GM18861 (cell line): ENCODE results near the gene AOPEP.

ENCODE experiments used
- ATAC-seq: cut with Tn5 transposase; IDR thresholded peaks from one replicate; pipeline ENCODE4 v1.9.1; 2021; ENCODE audit not compliant: unreplicated experiment

AOPEP gene

DNA sequence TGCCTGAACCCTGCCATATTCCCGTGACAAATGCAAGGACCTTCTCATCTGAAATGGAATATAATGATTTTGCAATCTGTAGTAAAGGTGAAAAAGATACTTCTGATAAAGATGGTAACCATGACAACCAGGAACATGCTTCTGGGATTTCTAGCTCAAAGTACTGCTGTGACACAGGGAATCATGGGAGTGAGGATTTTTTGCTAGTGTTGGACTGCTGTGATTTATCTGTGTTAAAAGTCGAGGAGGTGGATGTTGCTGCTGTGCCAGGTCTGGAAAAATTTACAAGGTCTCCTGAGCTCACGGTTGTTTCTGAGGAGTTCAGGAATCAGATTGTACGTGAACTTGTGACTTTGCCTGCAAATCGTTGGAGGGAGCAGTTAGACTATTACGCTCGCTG lies 33.5 kb downstream of the AOPEP start:
- no peak for ATAC-seq

DNA sequence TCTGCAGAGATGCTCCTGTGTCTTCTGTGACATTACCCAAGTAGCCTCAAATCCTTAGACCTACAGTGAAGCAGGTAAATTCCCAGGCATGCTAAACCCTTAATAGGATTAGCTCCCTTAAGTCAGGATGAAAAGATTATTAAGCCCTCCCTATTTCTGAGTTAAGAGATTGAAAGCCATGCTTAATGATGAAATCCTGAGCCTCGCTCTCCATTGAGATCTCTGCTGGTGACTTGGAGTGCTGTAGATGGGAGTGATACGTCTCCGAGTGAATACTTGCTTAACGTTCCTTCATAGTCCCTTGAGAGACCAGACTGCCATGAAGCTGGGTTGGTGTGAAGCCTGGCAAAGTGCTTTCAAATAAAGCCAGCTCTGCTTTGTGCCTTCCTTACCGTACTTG lies 34.2 kb downstream of the AOPEP start:
- no peak for ATAC-seq

DNA sequence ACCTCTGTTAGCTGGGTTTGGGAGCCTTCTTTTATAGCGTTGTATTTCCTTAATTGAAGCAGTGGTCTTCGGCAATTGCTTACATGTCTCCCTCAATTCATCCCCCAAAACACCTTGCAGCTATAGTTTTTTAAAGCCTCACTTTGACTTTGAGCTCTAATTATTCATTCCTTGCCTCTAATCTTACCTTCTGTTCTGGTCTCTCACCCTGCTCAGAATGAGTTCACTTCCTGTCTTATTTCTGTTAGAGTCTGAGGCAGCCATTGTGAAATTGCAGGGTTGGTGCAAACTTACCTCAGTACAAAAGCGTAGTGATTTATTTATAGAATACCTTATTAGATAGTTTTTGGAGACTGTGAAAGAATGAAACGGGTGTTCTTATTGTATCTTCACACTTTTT lies 35.0 kb downstream of the AOPEP start:
- ATAC-seq, result no peak

DNA sequence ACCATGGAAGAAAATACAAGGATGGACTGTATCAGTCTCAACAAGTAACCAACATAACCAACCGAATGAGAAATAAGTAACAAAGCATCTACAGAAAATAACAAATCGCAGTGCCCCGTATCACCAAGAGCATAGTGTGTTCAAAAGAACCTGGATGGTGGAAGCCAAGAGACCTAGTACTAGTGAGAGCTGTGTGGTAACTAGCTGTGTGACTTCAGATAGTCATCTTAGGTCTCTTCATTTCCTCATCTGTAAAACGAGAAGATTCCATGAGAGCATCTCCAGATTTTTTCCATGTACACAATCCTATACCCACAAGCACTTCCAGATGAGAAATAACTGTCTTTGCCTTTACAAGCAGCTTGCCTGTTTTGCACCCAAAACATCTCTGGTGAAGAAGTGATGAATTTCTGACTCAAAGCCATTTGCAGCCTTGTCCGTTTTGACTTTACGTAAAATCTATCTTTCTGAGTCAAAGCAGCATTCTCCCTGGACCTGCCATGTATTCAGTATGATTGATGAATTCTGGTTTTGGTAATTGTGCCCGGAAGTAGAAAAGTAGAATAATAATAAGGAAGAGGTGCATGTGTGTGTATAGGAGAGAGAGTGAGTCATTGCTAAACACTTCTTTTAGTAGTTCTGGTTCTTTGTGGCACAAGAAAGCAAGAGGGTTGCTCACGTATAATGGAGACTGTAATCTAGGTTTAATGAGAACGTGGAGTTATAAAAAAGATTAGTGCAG lies 41.0 kb downstream of the AOPEP start:
- no peak for ATAC-seq

DNA sequence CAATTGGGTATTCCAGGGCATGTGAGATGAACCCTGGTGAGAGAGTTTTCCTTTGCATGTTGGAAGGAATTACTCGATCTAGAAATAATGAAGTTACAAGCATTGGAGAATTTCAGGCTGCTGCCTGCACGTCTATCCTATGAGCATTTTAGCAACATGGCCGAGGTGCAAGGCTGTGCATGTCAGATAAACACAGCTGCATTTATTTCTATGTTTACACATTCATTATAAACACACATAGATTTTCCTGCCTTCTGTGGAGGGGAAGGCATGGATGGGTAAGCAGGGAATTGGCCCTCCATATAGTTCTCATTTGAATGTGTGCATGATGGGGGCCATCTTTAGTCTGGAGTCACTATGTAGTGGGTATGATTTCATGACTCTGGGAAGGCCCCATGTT lies 42.3 kb downstream of the AOPEP start:
- no peak for ATAC-seq

DNA sequence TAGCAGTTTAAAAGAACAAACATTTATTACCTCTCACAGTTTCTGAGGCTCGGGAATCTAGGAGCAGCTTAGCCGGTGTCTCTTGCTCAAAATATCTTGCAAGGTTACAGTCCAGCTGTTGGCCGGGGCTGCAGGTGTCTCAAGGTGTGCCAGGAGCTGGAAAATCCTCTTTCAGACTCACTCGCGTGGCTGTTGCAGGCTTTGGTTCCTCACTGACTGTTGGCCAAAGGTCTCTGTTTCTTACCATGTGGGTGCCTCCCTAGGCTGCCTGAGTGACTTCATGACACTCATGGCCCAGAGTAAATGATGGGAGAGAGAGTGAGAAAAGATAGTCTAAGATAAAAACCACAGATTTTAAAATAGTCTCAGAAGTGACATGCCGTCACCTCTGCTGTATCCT lies 43.8 kb downstream of the AOPEP start:
- no peak for ATAC-seq

DNA sequence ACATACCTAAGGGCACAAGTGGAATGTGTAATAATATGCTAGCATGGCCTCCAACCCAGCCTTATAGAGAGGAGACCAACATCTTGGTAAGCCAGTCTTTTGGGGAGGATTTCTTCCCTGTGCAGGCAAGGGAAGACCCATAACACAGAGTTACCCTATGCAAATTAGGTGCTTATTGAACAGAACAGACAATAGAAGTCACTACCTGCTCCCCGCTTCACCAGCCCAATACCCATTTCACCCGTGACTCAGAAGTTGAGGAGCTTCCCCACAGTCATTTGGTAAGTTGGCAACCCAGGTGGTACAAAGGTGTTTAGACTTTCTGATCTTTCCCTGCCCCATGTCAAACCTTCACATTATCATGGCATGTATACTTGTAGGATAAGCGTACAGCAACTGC lies 44.6 kb downstream of the AOPEP start:
- no peak for ATAC-seq

DNA sequence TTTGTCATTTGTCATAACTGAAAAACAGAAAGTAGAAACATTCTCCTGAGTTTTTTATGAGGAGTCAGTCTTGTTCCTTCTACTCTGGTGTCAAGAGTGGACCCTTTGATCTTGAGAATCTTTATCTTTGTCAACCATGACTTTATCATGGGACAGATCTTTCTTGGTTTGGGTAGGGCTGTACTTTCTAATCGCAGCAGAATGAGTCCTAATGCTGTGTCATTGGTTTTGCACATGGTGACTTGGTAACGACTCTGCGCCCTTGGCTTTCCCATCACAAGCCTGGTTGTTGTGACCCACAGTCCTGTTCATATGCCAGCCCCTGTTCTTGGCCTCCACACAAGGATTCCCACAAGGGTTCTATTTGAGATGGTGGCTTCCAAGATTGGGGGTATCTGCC lies 45.6 kb downstream of the AOPEP start:
- no peak for ATAC-seq

DNA sequence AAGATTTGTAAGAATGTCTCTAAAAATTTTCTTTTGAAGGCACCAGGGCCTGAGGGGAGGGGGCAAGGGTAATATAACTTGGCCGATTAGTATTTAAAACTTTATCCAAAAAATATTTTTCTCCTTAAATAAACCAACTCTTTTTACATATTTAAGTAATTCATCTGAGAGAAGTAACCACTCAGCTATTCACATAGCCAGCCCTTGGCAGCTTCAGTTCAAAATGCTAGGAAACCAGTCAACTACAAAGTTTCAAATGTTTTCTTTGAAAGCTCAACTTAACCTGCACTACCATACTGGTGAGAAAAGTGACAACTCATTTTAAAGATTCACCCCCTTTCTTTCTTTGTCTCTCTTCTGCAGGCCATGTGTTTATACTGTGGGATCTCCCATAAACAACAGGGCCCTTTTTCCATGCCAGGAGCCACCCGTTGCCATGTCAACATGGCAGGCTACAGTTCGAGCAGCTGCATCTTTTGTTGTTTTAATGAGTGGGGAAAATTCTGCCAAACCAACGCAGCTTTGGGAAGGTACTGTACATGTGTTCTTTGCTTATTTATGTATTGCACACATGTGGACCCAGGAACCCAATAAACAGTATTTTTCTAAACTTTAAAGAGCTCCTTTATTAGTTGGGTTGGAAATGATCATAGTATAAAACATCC lies 46.3 kb downstream of the AOPEP start:
- no peak for ATAC-seq

DNA sequence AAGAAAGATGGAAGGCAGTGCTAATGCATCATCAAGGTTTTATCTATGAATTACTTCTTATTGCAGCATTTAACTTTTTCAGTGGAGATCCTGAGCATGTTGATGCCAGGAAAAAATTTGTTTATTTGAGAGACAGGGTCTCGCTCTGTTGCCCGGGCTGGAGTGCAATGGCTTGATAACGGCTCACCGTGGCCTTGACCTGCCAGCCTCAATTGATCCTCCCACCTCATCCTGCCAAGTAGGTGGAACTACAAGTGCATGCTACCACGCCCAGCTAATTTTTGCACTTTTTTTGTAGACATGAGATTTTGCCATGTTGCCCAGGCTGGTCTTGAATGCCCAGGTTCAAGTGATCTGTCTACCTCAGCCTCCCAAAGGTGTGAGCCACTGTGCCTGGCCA lies 47.2 kb downstream of the AOPEP start:
- no peak for ATAC-seq

DNA sequence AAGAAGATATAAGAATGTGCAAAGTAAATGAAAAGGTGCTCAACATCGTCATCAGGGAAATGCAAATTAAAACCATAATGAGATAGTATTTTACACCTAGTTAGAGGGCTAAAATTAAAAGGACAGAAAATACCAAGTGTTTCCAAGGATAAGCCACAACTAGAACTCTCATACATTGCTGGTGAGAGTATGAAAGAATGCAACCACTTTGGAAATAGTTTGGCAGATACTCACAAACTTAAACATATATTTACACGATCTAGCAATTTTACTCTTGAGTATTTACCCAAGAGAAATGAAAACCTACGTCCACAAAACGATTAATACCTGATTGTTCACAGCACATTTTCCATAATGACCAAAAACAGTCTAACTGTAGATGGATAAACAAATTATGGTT lies 51.5 kb downstream of the AOPEP start:
- no peak for ATAC-seq

DNA sequence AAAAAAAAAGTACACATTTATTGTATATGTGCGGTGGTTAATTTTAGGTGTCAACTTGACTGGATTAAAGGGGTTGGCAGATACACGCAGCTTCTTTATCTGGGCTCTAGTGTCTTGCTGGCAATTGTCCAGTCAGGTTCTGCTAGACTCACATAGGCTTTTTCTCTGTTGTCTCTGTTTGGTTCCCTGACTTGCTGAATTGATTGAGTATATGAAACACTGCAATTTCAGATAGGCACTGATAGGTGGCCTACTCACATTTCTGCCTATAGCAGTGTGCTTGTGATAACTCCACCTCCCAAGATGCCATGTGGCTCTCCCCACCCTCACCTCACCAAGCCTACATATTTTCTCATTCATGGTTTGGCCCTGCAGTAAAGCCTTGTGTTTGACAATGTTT lies 52.5 kb downstream of the AOPEP start:
- no peak for ATAC-seq

DNA sequence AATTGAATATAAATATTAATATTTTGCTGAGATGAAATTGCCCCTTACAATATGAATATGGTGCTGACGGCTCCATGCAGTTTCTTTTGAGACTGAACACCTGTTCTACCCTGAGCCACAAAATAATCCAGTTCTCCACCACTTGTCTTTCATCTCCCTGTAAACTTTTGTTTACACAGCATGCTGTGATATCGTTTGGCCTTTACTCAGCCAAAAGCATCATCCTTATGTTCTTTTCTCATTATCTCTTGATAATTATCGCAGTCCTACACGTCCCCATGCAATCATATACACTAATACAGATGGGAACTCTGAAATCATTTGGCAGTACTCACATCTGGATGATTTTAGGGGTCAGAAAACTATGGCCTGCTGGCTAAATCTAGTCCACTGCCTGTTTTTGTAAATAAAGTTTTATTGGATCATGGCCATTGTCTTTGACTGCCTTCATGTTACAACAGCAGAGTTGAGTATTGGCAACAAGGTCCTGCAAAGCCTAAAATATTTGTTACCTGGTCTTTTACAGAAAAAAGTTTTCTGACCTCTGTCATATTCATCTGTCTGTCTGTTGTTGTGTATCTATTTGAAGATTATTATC lies 53.3 kb downstream of the AOPEP start:
- ATAC-seq, result no peak

DNA sequence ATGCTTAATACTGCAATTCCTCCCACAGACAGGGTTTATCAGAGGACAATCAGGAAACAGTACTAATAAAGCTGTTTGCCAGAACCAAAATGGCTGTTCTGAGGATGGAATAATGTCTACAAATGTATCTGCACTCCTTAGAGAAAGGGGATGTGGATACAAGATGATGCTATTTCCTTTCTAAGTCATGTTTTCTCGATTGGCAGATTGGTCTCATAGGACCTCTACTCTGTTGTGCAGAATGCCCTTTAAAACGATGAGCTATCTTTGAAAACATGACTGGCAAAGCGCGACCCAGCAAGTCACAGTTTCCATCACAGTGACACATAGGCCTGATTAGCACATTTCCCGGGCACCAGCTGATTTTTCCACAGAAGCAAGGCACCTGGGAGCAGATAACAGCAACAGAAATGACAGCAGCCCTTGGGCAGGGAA lies 54.0 kb downstream of the AOPEP start:
- ATAC-seq, result no peak

DNA sequence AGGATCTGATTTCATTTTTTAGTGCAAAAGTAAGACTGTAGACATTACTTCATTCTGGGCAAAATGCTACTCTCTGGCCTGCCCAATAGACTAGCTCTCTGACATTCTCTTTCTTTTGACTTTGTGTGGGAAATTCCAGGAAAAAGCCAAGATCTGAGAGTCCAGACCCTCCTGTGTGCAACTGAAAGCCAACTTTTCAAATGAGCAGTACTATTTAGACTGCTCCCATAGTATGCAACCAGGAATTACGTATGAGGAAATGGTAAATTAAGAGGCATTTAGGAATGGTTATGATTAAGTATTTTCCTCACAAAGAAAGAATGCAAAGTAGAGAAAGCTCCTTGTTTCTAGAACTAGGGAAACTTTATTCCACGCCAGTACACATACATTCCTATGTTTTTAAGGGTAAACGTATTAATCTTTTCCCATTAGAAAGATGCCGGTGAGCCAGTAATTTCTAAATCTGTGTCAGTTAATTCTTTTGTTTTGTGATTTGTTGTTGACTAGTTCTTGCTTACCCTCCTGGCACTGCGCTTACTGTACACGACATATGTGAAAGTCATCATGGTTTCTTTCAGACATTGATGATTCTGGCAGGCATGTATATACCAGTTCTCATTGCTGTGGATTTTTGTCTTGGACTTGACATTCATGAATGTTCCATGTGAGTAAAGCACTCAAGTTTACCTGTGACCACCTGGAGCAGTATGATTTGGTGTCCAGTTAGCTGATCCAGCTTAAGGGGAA lies 56.0 kb downstream of the AOPEP start:
- ATAC-seq, result no peak

DNA sequence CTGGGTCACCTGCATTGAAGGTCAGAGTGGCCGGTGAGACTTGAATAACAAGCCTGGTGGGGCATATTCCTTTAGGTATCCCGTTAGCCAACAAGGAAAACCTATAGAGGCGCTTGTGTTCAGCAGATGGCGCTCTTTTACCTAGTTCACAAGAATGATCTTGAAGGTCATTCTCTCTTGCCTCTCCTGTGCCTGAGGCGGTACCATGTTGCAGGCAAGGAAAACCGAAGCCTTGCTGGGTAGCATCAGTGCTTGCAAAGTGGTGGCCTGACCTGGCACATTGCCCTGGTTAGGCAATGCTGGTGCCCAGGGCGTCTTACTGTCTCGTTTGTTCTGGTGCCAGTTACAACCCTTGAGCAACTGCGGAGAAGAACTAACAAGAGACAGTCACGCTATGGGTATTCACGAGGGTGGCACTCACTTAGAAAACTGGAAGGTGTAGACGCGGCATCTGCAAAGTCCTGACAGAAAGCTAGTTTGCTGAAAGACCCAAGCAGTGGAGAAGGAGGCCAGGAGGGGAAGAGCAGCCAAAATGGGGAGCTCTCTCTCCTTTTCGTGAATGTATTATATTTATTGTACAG lies 56.7 kb downstream of the AOPEP start:
- no peak for ATAC-seq

DNA sequence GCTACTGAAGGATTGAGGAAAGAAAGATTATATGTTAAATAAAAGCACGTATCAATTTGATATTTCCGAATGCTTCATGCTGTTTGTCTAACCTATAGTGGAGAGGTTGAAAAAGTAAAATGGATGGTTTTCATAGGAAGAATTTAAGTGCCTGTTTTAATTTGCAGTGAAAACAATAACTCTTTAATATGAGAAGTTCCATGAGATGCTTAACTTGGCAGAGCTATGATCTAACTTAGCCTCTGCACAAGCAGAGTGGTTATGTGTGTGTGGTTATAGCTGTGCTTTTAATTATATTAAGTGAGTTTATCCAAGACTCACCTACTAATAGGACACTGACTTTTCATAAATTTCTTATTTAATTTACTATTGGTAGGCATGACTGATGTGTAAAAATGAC lies 57.4 kb downstream of the AOPEP start:
- ATAC-seq, result no peak

DNA sequence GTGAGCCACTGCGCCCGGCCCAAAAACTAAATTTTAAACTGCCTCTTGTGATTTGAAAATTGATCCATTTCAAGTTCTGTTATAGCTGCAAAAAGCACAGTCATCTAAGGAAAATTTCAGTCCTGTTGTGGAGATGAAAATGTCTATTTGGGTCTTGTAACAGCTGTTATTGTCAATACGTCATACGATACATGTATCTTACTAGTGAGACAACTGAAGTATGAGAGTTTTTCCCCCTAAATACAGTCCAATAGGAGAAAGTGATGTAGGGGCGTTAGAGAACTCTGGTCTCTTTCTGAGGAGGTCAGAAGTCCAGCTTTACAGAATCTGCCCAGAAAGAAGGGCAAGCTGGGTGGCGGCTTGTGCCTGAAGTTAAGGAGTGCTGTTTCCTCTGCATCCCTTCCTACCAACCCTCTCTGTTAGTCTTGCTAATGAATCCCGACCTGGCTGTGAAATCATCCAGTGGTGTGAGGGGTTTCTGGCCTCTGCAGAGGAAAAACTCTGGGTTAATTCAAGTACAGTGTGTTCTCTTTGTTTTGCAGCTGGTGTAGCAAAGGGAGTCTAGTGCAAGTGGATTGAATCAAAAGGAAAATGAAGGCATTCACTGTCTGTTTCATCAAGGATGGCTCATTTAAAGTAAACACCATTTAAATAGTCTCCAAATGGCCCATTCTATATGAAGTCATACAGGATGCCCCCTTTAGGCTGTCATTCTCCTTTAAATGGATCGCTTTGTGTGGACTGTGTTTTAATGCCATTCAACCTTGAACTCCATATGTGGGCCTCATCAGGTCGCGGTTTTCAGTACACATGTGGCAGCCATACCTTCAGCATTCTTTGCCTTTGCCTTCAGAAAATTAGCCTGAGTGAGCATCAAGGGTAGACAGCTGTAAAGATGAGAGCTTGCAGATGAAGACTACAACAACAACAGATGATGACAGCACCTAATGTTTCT lies 59.0 kb downstream of the AOPEP start:
- ATAC-seq, result no peak

DNA sequence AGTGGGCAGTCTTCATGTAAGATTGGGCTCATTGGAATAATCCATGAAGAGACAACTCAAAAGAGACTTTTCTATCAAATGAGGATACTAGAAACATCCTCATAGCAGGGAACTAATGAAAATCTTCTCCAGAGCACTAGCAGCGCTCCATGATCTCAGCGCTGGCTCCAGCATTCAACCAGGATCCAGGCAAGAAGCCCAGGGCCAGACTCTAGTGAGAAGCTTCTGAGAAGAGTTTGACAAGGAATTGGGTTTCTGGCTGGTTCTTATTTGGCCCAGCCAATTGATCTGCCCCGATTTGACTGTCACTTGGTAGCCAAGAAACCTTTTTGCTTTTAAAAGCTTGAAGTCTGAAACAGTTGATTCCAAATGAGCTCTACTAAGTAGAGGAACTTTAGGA lies 60.1 kb downstream of the AOPEP start:
- no peak for ATAC-seq

DNA sequence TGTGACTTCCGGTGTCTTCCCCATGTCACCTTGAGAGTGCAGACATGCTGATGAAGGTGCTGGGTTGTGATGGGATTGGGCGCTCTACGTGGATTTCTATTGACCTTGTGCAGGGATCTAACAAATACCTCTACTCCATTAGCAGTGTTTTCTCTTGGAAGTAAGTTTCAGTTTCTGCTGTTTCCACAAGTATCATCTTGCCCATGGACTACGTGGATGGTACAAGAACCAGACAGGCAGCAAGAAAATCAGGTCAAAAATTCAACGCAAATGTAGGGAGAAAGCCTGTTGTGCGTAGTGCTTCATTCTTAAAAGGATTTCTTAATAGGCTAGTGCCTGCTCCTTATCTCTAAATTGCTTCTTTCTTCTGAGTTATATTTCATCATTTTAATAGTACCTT lies 60.8 kb downstream of the AOPEP start:
- no peak for ATAC-seq
